ENCODE results near the gene DGKQ. TPM values are rescaled to one million over a fixed set of nuclear protein-coding genes. Genes with fewer than 3 reads are reported as not detected.
"Not testable (repeated sequence)": the region's sequence is repeated elsewhere in the genome, so short reads cannot be mapped to it uniquely, and the experiment has no call there.

The DGKQ gene
- total RNA-seq, 1 donor from 2014 or later, result 5.1 TPM

DNA sequence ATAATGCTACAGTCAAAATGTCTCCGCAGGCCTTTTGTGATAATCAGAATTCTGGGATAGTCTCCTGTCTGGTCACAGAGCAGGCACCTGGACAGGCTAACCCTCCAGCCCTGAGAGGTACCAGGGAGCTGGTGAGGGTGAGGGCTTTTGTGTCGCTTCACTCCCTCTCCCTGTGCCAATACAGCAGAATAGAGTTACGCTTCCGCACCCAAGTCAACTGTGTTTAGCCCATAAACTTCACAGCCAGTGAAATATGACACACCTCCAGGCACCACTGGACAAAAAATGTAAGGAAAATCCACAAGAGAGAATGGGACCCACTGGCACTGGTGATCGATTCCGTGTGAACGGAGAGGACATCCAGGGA, 42.6 kb downstream of the DGKQ start:
- peaks cover 40% of the 10 kb centered on the region for H3K79me2 ChIP-seq (ENCODE audit: low read depth)
- no peaks in the 10 kb centered on the region for H3K27me3 ChIP-seq
- H4K20me1 ChIP-seq (ENCODE audit: low read depth), result peaks cover 38% of the 10 kb centered on the region
- peak overlapping the region; percentile 92 for H3K4me2 ChIP-seq
- TF ChIP-seq CTCF (IDR thresholded peaks at IDR 0.05), result no peak
- no peak for TF ChIP-seq EZH2phosphoT487 (IDR thresholded peaks at IDR 0.05)
- TF ChIP-seq EZH2 (IDR thresholded peaks at IDR 0.05), result no peak
- Mint-ChIP-seq H3K4me1 (peaks cover 22% of the 10 kb centered on the region), H3K36me3 (no peaks in the 10 kb centered on the region), H3K27me3 (ENCODE audit: insufficient read depth, low read depth) (peaks cover 11% of the 10 kb centered on the region), H3K27ac (peak overlapping the region; percentile 86), H3K9me3 (no peaks in the 10 kb centered on the region), H3K4me3 (peak overlapping the region; percentile 97)
- H3K9ac ChIP-seq, result peak overlapping the region; percentile 74
- no peak overlapping the region for H3K27ac ChIP-seq
- no peak overlapping the region for H2AFZ ChIP-seq (replicated peaks)
- H3K4me1 ChIP-seq, result no peaks in the 10 kb centered on the region
- H3K9me3 ChIP-seq (ENCODE audit: low read depth), result no peaks in the 10 kb centered on the region
- no peaks in the 10 kb centered on the region for H3K36me3 ChIP-seq
- H3F3A ChIP-seq (ENCODE audit: low read depth), result peaks cover 10% of the 10 kb centered on the region
- peak overlapping the region; percentile 90 for H3K4me3 ChIP-seq
- no peak for DNase-seq (ENCODE audit: low spot score)

GRCh38 chr4:930028-930551, 43.3 kb downstream of the DGKQ start:
- peaks cover 10% of the 10 kb centered on the region for H3F3A ChIP-seq (ENCODE audit: low read depth)
- H3K27ac ChIP-seq, result no peak overlapping the region
- no peak overlapping the region for H3K9ac ChIP-seq
- DNase-seq (ENCODE audit: low spot score), result no peak
- Mint-ChIP-seq H3K27ac (no peak overlapping the region), H3K36me3 (no peaks in the 10 kb centered on the region), H3K4me3 (peak overlapping the region; percentile 97), H3K4me1 (peaks cover 22% of the 10 kb centered on the region), H3K27me3 (ENCODE audit: insufficient read depth, low read depth) (peaks cover 11% of the 10 kb centered on the region), H3K9me3 (no peaks in the 10 kb centered on the region)
- no peaks in the 10 kb centered on the region for H3K9me3 ChIP-seq (ENCODE audit: low read depth)
- no peak overlapping the region for H3K4me2 ChIP-seq
- H2AFZ ChIP-seq (replicated peaks), result no peak overlapping the region
- no peaks in the 10 kb centered on the region for H3K27me3 ChIP-seq
- peaks cover 44% of the 10 kb centered on the region for H4K20me1 ChIP-seq (ENCODE audit: low read depth)
- no peak for TF ChIP-seq CTCF (IDR thresholded peaks at IDR 0.05)
- no peak for TF ChIP-seq EZH2 (IDR thresholded peaks at IDR 0.05)
- no peak for TF ChIP-seq EZH2phosphoT487 (IDR thresholded peaks at IDR 0.05)
- peaks cover 47% of the 10 kb centered on the region for H3K79me2 ChIP-seq (ENCODE audit: low read depth)
- H3K36me3 ChIP-seq, result no peaks in the 10 kb centered on the region
- no peaks in the 10 kb centered on the region for H3K4me1 ChIP-seq
- no peak overlapping the region for H3K4me3 ChIP-seq

GRCh38 chr4:929096-929765, 44.1 kb downstream of the DGKQ start:
- H2AFZ ChIP-seq (replicated peaks), result no peak overlapping the region
- H3K4me2 ChIP-seq, result no peak overlapping the region
- peaks cover 10% of the 10 kb centered on the region for H3F3A ChIP-seq (ENCODE audit: low read depth)
- H3K27me3 ChIP-seq, result no peaks in the 10 kb centered on the region
- peaks cover 56% of the 10 kb centered on the region for H3K79me2 ChIP-seq (ENCODE audit: low read depth)
- no peak overlapping the region for H3K4me3 Mint-ChIP-seq
- H3K9me3 Mint-ChIP-seq, result no peaks in the 10 kb centered on the region
- no peaks in the 10 kb centered on the region for H3K4me1 ChIP-seq
- no peak overlapping the region for H3K27ac Mint-ChIP-seq
- H3K4me1 Mint-ChIP-seq, result peaks cover 26% of the 10 kb centered on the region
- peaks cover 50% of the 10 kb centered on the region for H4K20me1 ChIP-seq (ENCODE audit: low read depth)
- no peak overlapping the region for H3K9ac ChIP-seq
- no peaks in the 10 kb centered on the region for H3K36me3 Mint-ChIP-seq
- no peaks in the 10 kb centered on the region for H3K36me3 ChIP-seq
- peaks cover 11% of the 10 kb centered on the region for H3K27me3 Mint-ChIP-seq (ENCODE audit: insufficient read depth, low read depth)
- TF ChIP-seq CTCF (IDR thresholded peaks at IDR 0.05), result no peak
- TF ChIP-seq EZH2phosphoT487 (IDR thresholded peaks at IDR 0.05), result no peak
- TF ChIP-seq EZH2 (IDR thresholded peaks at IDR 0.05), result no peak
- no peaks in the 10 kb centered on the region for H3K9me3 ChIP-seq (ENCODE audit: low read depth)
- DNase-seq (ENCODE audit: low spot score), result no peak
- H3K27ac ChIP-seq, result no peak overlapping the region
- no peak overlapping the region for H3K4me3 ChIP-seq

DNA sequence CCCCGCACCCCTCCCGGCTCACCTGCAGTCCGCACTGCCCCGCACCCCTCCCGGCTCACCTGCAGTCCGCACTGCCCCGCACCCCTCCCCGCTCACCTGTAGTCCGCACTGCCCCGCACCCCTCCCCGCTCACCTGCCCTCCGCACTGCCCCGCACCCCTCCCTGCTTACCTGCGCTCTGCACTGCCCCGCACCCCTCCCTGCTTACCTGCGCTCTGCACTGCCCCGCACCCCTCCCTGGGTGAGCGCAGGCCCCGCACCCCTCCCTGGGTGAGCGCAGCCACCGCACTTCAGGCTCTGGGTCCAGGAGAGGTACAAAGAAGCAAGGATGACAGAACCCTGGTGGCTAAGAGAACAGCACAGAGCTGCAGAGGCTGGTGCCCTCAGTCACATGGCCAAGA, 45.8 kb downstream of the DGKQ start:
- H3K27ac ChIP-seq; H3K9me3 Mint-ChIP-seq; DNase-seq (ENCODE audit: low spot score); H2AFZ ChIP-seq (replicated peaks); H3K36me3 ChIP-seq; H3K9ac ChIP-seq; H3K9me3 ChIP-seq (ENCODE audit: low read depth); H3K4me3 ChIP-seq; H3K36me3 Mint-ChIP-seq; H3F3A ChIP-seq (ENCODE audit: low read depth); H3K4me1 ChIP-seq; H3K27me3 ChIP-seq; H3K27ac Mint-ChIP-seq; H3K4me3 Mint-ChIP-seq; H3K4me2 ChIP-seq: not testable (repeated sequence)
- Mint-ChIP-seq H3K27me3 (ENCODE audit: insufficient read depth, low read depth) (peaks cover 10% of the 10 kb centered on the region), H3K4me1 (peaks cover 22% of the 10 kb centered on the region)
- Histone ChIP-seq H3K79me2 (ENCODE audit: low read depth) (peaks cover 73% of the 10 kb centered on the region), H4K20me1 (ENCODE audit: low read depth) (peaks cover 50% of the 10 kb centered on the region)
